Suppressor macrophage treated with lipopolysaccharide for 1 hour (primary cell): ENCODE measurements around the gene AIFM2.
"Not testable (repeated sequence)": the region's sequence is repeated elsewhere in the genome, so short reads cannot be mapped to it uniquely, and the experiment has no call there.

ENCODE experiments used
- DNase-seq, 3 donors: peaks; one replicate each; pipeline ENCODE4 v3.0.0-alpha.2; 2020 to 2022

The AIFM2 gene

GRCh38 chr10:70132098-70133029 lies at the start of gene AIFM2:
Gene AIFM2, minus strand, starts transcription at chr10:70132825. Its CDS starts 8,741 bp downstream, at chr10:70124084.
- DNase-seq: peak; percentile 70 to 89 (median 79)

- DNase-seq: not testable (repeated sequence)
These were observed 46.6 kb upstream of the AIFM2 start for GRCh38 chr10:70179209-70179608.

- no peak for DNase-seq
These were observed 45.6 kb upstream of the AIFM2 start for GRCh38 chr10:70178139-70178725.

- DNase-seq: no peak
These were observed 43.8 kb upstream of the AIFM2 start for GRCh38 chr10:70176441-70176840.

- no peak for DNase-seq
These were observed 42.9 kb upstream of the AIFM2 start for GRCh38 chr10:70175516-70175915.

GRCh38 chr10:70174058-70174741 lies 41.6 kb upstream of the AIFM2 start:
- peak; percentile 62 to 75 (median 68) for DNase-seq

- peak; percentile 51 to 56 (median 55) for DNase-seq
These were observed 37.2 kb upstream of the AIFM2 start for GRCh38 chr10:70169649-70170364.

- no peak for DNase-seq
These were observed 36.4 kb upstream of the AIFM2 start for GRCh38 chr10:70169011-70169410.

- no peak for DNase-seq
These were observed 34.6 kb upstream of the AIFM2 start for GRCh38 chr10:70167246-70167645.

- no peak for DNase-seq
These were observed 33.8 kb upstream of the AIFM2 start for GRCh38 chr10:70166394-70166793.

GRCh38 chr10:70164163-70164562 lies 31.5 kb upstream of the AIFM2 start:
- DNase-seq: peak in 1 of 3 donors; percentile 33

GRCh38 chr10:70163448-70163847 lies 30.8 kb upstream of the AIFM2 start:
- DNase-seq: no peak

- DNase-seq: peak; percentile 54 to 69 (median 59)
These were observed 30.2 kb upstream of the AIFM2 start for GRCh38 chr10:70162892-70163201.

GRCh38 chr10:70162151-70162891 lies 29.7 kb upstream of the AIFM2 start:
- DNase-seq: peak; percentile 72 to 87 (median 74)

- no peak for DNase-seq
These were observed 28.2 kb upstream of the AIFM2 start for GRCh38 chr10:70160798-70161197.

- DNase-seq: not testable (repeated sequence)
These were observed 26.7 kb upstream of the AIFM2 start for GRCh38 chr10:70159366-70159765.

GRCh38 chr10:70158113-70158512 lies 25.5 kb upstream of the AIFM2 start:
- no peak for DNase-seq

- DNase-seq: no peak
These were observed 22.7 kb upstream of the AIFM2 start for GRCh38 chr10:70155255-70155838.

- no peak for DNase-seq
These were observed 15.9 kb upstream of the AIFM2 start for GRCh38 chr10:70148516-70148915.

- no peak for DNase-seq
These were observed 14.6 kb upstream of the AIFM2 start for GRCh38 chr10:70147259-70147625.

- DNase-seq: peak; percentile 96 to 98 (median 97)
These were observed 14.0 kb upstream of the AIFM2 start, which contains the start of gene TYSND1 for GRCh38 chr10:70146489-70147258. Gene TYSND1, minus strand, starts transcription at chr10:70146700. Its CDS starts 114 bp downstream, at chr10:70146586.
